ENCODE results near the gene DOCK8. TPM values are rescaled to one million over a fixed set of nuclear protein-coding genes. Genes with fewer than 3 reads are reported as not detected.

DOCK8 gene
- total and polyA plus RNA-seq, 10 of the 15 experiments (the other 5 are each of a cell fraction or from before 2014, with no cell fraction given) = 35.4 to 100 (median 44.7) TPM

- RAD21 ChIA-PET (ENCODE audit: unreplicated experiment) = no interaction called here
- TF ChIP-seq HDGF (IDR thresholded peaks at IDR 0.05) = no peak
- no peak for TF ChIP-seq YBX1 (IDR thresholded peaks at IDR 0.05)
- no peak for TF ChIP-seq NBN (IDR thresholded peaks at IDR 0.05)
- no peak for TF ChIP-seq TCF7 (IDR thresholded peaks at IDR 0.05; ENCODE audit: borderline replicate concordance)
- TF ChIP-seq POLR2AphosphoS5 (IDR thresholded peaks at IDR 0.05; ENCODE audit: low read length) = no peak
- no peak for TF ChIP-seq ZBTB4 (CRISPR knock-in tag; IDR thresholded peaks at IDR 0.05)
- no peak for TF ChIP-seq RFX5 (IDR thresholded peaks at IDR 0.05; ENCODE audit: low read depth, low read length)
- TF ChIP-seq NR2F1 (conservative IDR thresholded peaks at IDR 0.05) = no peak
- TF ChIP-seq RAD51 (IDR thresholded peaks at IDR 0.05) = no peak
- no peak for TF ChIP-seq KLF5 (IDR thresholded peaks at IDR 0.05; ENCODE audit: partially characterized antibody)
- TF ChIP-seq MAX (IDR thresholded peaks at IDR 0.05; ENCODE audit: low read depth, low read length) = no peak
- TF ChIP-seq ZZZ3 (IDR thresholded peaks at IDR 0.05; ENCODE audit: control insufficient read depth, insufficient read length, low read depth) = no peak
- no peak for TF ChIP-seq ZBTB40 (IDR thresholded peaks at IDR 0.05; ENCODE audit: borderline replicate concordance)
- TF ChIP-seq ZNF384 (IDR thresholded peaks at IDR 0.05; ENCODE audit: borderline replicate concordance, low read depth, low read length) = no peak
- TF ChIP-seq ATF7 (IDR thresholded peaks at IDR 0.05; ENCODE audit: low read depth) = no peak
Measured at GRCh38 chr9:463455-464171, 248.9 kb downstream of the DOCK8 start.

More at GRCh38 chr9:463455-464171, 248.9 kb downstream of the DOCK8 start:
- H2AFZ ChIP-seq (ENCODE audit: control insufficient read depth, low read depth, low read length) = no peak overlapping the region
- intact Hi-C loops (cut with micrococcal nuclease; ENCODE audit: unreplicated experiment) = no loop called here
- in situ Hi-C loops (cut with MboI) = no loop called here
- peaks cover 3% of the 10 kb centered on the region; the same call in 1 of the 2 replicates for H3K4me1 ChIP-seq (ENCODE audit: control insufficient read depth, insufficient read depth, low read length)
- FAIRE-seq (no peak), DNase-seq (ENCODE audit: low read depth, low spot score) (no peak), ATAC-seq (no peak)
- 94% methylated on average over 8 of the region's 8 CpGs for WGBS (ENCODE audit: insufficient coverage, insufficient replicate concordance, low lambda C conversion rate, missing lambda C conversion rate)
- POLR2A ChIA-PET = no interaction called here
- CTCF ChIA-PET = no interaction called here
- H3K9me3 ChIP-seq (replicated peaks; ENCODE audit: control insufficient read depth, insufficient read depth, low read length) = no peaks in the 10 kb centered on the region
- peaks cover 4 to 31% of the 10 kb centered on the region in 2 experiments for H3K36me3 ChIP-seq (ENCODE audit: control insufficient read depth in 2 of 2, insufficient read depth in 2 of 2, low read length in 1 of 2)
- H3K4me2 ChIP-seq (ENCODE audit: control insufficient read depth, insufficient read depth) = no peak overlapping the region
- SMC1A ChIA-PET (ENCODE audit: uncharacterized antibody, unreplicated experiment) = no interaction called here
- H3K9ac ChIP-seq (ENCODE audit: control insufficient read depth, insufficient read depth, low read length) = no peak overlapping the region
- H3K79me2 ChIP-seq (ENCODE audit: control insufficient read depth, insufficient read depth, low read length) = no peaks in the 10 kb centered on the region
- H3K27me3 ChIP-seq (replicated peaks in 1 of 2; ENCODE audit: control insufficient read depth in 2 of 2, insufficient read depth in 2 of 2, low read length in 1 of 2) = no peaks in the 10 kb centered on the region
- H3K4me3 ChIP-seq = no peak overlapping the region
- H4K20me1 ChIP-seq (ENCODE audit: control insufficient read depth, insufficient read depth) = no peaks in the 10 kb centered on the region
- no peak overlapping the region for H3K27ac ChIP-seq (ENCODE audit: control insufficient read depth, insufficient read depth)
- no TSS peak for BruUV-seq (replicated peaks)

Measured in GM12878 (cell line).